Parathyroid adenoma (tissue), 2 donors: ENCODE data around the gene CASKIN1.

ENCODE experiments used
- H2AFZ ChIP-seq: fragments of 300-600 bp; sonication (generic); one replicate; pipeline ENCODE4 v1.7.0; 2017; ENCODE audit warnings: antibody characterized with exemption, mild to moderate bottlenecking
- H3K27ac ChIP-seq: fragments of 300-600 bp; sonication (generic); one replicate; pipeline ENCODE4 v1.7.0; 2017
- H3K27me3 ChIP-seq: fragments of 300-600 bp; sonication (generic); one replicate; pipeline ENCODE4 v1.7.0; 2017; ENCODE audit warnings: low read length; ENCODE audit not compliant: control insufficient read depth, insufficient read depth
- H3K36me3 ChIP-seq: fragments of 300-600 bp; sonication (generic); one replicate; pipeline ENCODE4 v1.7.0; 2017; ENCODE audit warnings: low read length; ENCODE audit not compliant: control insufficient read depth, insufficient read depth
- H3K4me1 ChIP-seq: fragments of 300-600 bp; sonication (generic); one replicate; pipeline ENCODE4 v1.7.0; 2017; ENCODE audit warnings: control low read depth
- H3K4me2 ChIP-seq: fragments of 300-600 bp; sonication (generic); one replicate; pipeline ENCODE4 v1.7.0; 2017; ENCODE audit warnings: low read length
- H3K4me3 ChIP-seq: fragments of 300-600 bp; sonication (generic); one replicate; pipeline ENCODE4 v1.7.0; 2017; ENCODE audit warnings: low read depth, low read length
- H3K79me2 ChIP-seq: fragments of 300-600 bp; sonication (generic); one replicate; pipeline ENCODE4 v1.7.0; 2017; ENCODE audit warnings: control low read depth
- H3K9ac ChIP-seq: fragments of 300-600 bp; sonication (generic); one replicate; pipeline ENCODE4 v1.7.0; 2017; ENCODE audit warnings: mild to moderate bottlenecking
- H3K9me3 ChIP-seq: fragments of 300-600 bp; sonication (generic); one replicate; pipeline ENCODE4 v1.7.0; 2017; ENCODE audit warnings: low read length; ENCODE audit not compliant: control insufficient read depth
- TF ChIP-seq, protein P1 (sequence below): fragments of 300-600 bp; sonication (generic); IDR thresholded peaks from one replicate; pipeline ENCODE4 v1.7.0; 2017; ENCODE audit warnings: antibody characterized with exemption, mild to moderate bottlenecking
- donor health status: primary hyperparathyroidism.

Gene CASKIN1

DNA sequence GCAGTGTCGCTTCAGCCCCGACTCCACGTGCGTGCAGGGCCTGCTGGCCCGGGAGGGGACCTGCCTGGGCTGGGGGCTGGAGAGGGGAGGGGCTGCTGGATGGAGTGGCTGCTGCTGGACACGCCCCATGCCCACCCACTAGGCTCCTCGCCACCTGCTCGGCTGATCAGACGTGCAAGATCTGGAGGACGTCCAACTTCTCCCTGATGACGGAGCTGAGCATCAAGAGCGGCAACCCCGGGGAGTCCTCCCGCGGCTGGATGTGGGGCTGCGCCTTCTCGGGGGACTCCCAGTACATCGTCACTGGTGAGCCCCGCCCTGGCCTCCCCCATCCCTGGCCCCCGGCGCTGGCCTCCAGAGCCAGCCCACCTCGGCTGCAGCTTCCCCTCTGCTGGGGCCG lies 11.9 kb upstream of the CASKIN1 start:
- Histone ChIP-seq H2AFZ (no peak overlapping the region), H3K4me1 (peaks cover 21% of the 10 kb centered on the region), H3K9ac (no peak overlapping the region), H3K4me3 (no peak overlapping the region), H3K4me2 (no peak overlapping the region), H3K36me3 (no peaks in the 10 kb centered on the region), H3K79me2 (no peaks in the 10 kb centered on the region), H3K27ac (no peak overlapping the region), H3K9me3 (no peaks in the 10 kb centered on the region), H3K27me3 (no peaks in the 10 kb centered on the region)
- TF ChIP-seq, protein P1, sequence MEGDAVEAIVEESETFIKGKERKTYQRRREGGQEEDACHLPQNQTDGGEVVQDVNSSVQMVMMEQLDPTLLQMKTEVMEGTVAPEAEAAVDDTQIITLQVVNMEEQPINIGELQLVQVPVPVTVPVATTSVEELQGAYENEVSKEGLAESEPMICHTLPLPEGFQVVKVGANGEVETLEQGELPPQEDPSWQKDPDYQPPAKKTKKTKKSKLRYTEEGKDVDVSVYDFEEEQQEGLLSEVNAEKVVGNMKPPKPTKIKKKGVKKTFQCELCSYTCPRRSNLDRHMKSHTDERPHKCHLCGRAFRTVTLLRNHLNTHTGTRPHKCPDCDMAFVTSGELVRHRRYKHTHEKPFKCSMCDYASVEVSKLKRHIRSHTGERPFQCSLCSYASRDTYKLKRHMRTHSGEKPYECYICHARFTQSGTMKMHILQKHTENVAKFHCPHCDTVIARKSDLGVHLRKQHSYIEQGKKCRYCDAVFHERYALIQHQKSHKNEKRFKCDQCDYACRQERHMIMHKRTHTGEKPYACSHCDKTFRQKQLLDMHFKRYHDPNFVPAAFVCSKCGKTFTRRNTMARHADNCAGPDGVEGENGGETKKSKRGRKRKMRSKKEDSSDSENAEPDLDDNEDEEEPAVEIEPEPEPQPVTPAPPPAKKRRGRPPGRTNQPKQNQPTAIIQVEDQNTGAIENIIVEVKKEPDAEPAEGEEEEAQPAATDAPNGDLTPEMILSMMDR = no peak

DNA sequence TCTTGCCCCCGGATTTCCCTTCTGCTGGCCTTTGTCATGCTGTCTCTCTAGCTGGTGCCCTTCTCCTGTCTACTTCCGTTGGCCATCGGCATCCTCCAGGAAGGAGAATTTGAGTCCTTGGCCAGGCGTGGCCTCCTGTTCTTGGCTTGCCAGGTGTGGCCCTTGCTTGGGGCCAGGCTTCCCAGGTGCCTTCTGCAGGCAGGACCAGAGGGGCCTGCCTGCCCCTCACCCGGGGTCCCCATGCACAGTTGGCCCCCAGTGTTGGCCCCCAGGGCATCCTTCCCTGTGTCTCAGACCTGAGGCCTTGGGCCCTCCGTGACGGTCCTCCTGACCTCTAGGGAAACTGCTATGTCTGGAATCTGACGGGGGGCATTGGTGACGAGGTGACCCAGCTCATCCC lies 11.5 kb upstream of the CASKIN1 start:
- Histone ChIP-seq H3K79me2 (no peaks in the 10 kb centered on the region), H2AFZ (no peak overlapping the region), H3K36me3 (no peaks in the 10 kb centered on the region), H3K4me3 (no peak overlapping the region), H3K4me1 (peaks cover 17% of the 10 kb centered on the region), H3K9ac (no peak overlapping the region), H3K27ac (no peak overlapping the region), H3K4me2 (no peak overlapping the region), H3K9me3 (no peaks in the 10 kb centered on the region), H3K27me3 (no peaks in the 10 kb centered on the region)
- TF ChIP-seq, protein P1 = no peak

DNA sequence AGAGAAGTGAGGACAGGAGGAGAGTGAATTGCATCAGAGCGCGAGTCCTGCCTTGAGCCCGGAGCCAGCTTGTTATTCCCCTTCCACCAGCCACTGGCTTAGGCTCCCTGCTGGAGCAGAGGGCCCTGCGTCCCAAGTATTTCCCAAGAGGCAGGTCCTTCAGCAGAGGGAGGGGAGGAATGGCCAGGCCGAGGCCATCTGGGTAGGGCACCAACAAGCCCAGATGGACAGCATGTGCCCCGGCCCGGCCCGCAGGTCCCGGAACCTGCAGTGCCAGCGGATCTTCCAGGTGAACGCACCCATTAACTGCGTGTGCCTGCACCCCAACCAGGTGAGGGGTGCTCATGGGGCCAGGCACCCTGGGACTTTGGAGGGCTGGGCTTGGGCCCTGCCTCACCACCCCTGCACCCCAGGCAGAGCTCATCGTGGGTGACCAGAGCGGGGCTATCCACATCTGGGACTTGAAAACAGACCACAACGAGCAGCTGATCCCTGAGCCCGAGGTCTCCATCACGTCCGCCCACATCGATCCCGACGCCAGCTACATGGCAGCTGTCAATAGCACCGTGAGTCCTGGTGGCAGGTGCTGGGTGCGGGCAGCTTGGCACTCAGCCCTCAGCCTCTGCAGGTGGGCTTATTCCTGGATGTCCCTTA lies 10.5 kb upstream of the CASKIN1 start:
- Histone ChIP-seq H3K27ac (no peak overlapping the region), H3K27me3 (no peaks in the 10 kb centered on the region), H3K79me2 (no peaks in the 10 kb centered on the region), H2AFZ (no peak overlapping the region), H3K4me2 (no peak overlapping the region), H3K9me3 (no peaks in the 10 kb centered on the region), H3K9ac (no peak overlapping the region), H3K4me3 (no peak overlapping the region), H3K4me1 (peaks cover 7% of the 10 kb centered on the region), H3K36me3 (no peaks in the 10 kb centered on the region)
- TF ChIP-seq, protein P1 = no peak

DNA sequence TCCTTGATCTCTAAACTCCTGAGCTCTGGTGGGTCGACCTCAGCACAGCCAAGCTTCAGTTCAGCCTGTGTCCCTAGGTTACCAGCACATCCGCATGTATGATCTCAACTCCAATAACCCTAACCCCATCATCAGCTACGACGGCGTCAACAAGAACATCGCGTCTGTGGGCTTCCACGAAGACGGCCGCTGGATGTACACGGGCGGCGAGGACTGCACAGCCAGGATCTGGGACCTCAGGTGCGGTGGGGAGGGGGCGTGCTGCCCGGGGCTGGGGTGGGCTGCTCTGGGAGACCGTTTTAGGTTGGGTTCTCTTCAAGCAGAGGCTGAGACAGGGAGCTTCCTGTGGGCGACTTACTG lies 10.0 kb upstream of the CASKIN1 start:
- H3K36me3 ChIP-seq = no peaks in the 10 kb centered on the region
- H3K9me3 ChIP-seq = no peaks in the 10 kb centered on the region
- H3K27me3 ChIP-seq = no peaks in the 10 kb centered on the region
- no peak overlapping the region for H3K4me3 ChIP-seq
- no peaks in the 10 kb centered on the region for H3K79me2 ChIP-seq
- H2AFZ ChIP-seq = no peak overlapping the region
- TF ChIP-seq, protein P1 = no peak
- H3K4me1 ChIP-seq = peaks cover 3% of the 10 kb centered on the region
- peak overlapping the region; percentile 96 for H3K4me2 ChIP-seq
- H3K27ac ChIP-seq = no peak overlapping the region
- H3K9ac ChIP-seq = no peak overlapping the region

DNA sequence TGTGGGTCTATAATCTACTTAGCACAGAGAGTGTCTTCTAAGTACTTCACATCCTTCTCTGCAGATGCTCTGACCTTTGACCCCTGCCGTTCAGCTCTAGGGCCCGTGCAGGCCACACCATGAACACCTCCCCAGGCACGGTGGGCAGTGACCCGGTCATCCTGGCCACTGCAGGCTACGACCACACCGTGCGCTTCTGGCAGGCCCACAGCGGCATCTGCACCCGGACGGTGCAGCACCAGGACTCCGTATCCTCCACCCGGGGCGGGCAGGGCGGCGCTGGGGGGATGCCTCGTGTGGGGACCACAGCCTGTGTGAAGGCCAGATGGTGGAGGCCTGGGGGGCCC lies 9.5 kb upstream of the CASKIN1 start:
- H3K9ac ChIP-seq = no peak overlapping the region
- H3K9me3 ChIP-seq = no peaks in the 10 kb centered on the region
- peaks cover 3% of the 10 kb centered on the region for H3K4me1 ChIP-seq
- no peaks in the 10 kb centered on the region for H3K79me2 ChIP-seq
- H2AFZ ChIP-seq = peak overlapping the region; percentile 95
- H3K27me3 ChIP-seq = no peaks in the 10 kb centered on the region
- peak overlapping the region; percentile 91 for H3K27ac ChIP-seq
- peak overlapping the region; percentile 96 for H3K4me2 ChIP-seq
- H3K36me3 ChIP-seq = no peaks in the 10 kb centered on the region
- H3K4me3 ChIP-seq = peak overlapping the region; percentile 99
- TF ChIP-seq, protein P1 = no peak
